NT2/D1 (cell line): ENCODE data around the gene SLC6A17.
A peak's percentile ranks its signal among the peaks of the same experiment; 100 is the strongest.

Experiments used
- DNase-seq: peaks from one replicate; pipeline ENCODE4 v3.0.0-alpha.2; 2011; ENCODE audit warnings: low read depth, low spot score
- H3K27me3 ChIP-seq: 2 replicates; pipeline ENCODE4 v1.6.0; 2011; ENCODE audit warnings: mild to moderate bottlenecking; ENCODE audit not compliant: insufficient read length, insufficient read depth
- H3K36me3 ChIP-seq: 2 replicates; pipeline ENCODE4 v1.6.1; 2011; ENCODE audit warnings: mild to moderate bottlenecking, low read length, mixed read lengths; ENCODE audit not compliant: insufficient read depth, insufficient read length
- H3K4me1 ChIP-seq: 2 replicates; pipeline ENCODE4 v1.5.1; 2011; ENCODE audit not compliant: insufficient read depth, insufficient read length
- H3K4me3 ChIP-seq: 2 replicates; pipeline ENCODE4 v1.5.1; 2011; ENCODE audit warnings: low read depth; ENCODE audit not compliant: insufficient read length
- H3K9ac ChIP-seq: 2 replicates; pipeline ENCODE4 v1.6.0; 2011; ENCODE audit warnings: low read depth; ENCODE audit not compliant: insufficient read length
- H3K9me3 ChIP-seq: 2 replicates; pipeline ENCODE4 v1.5.1; 2011; ENCODE audit warnings: mild to moderate bottlenecking, low read length; ENCODE audit not compliant: insufficient read depth
- SUZ12 ChIP-seq: IDR thresholded peaks from 2 replicates; pipeline ENCODE4 v1.6.1; 2011; ENCODE audit not compliant: insufficient read length, insufficient read depth; ENCODE audit errors: extremely low read depth
- YY1 ChIP-seq: IDR thresholded peaks from 2 replicates; pipeline ENCODE4 v1.6.1; 2011; ENCODE audit not compliant: insufficient read length, insufficient read depth
- ZNF274 ChIP-seq: IDR thresholded peaks from 2 replicates; pipeline ENCODE4 v1.6.1; 2011; ENCODE audit warnings: mild to moderate bottlenecking, low read depth, low read length

SLC6A17 gene

DNA sequence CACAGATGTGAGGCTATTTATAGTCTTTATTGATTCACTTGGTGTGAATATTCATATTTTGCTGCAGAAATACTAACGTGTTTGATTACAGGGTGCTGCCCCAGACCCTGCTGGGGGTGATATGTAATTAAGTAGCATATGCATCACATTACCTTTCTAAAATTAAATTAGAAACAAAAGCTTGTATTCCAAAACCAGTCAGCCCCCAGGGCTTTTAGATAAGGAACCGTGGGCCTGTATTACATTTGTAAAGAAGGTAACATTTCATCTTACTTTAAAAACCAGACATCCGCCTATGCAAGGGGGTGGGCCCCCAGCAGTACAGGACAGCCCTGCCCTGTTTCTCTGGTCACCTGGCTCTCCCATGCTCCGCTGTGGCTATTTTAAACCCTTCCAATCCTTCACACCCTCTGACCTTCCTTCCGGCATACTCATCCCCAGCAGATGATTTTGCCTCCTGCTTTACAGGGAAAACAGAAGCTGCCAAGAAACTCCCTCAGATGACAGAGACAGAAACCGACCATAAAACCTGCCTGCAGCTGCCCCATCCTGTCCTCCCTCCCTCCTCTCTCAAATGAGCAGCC lies 37.8 kb downstream of the SLC6A17 start:
- Histone ChIP-seq H3K4me3 (no peak overlapping the region), H3K36me3 (no peaks in the 10 kb centered on the region), H3K4me1 (peaks cover 5% of the 10 kb centered on the region), H3K9me3 (no peaks in the 10 kb centered on the region), H3K9ac (no peak overlapping the region), H3K27me3 (no peaks in the 10 kb centered on the region)
- TF ChIP-seq ZNF274 (no peak), YY1 (no peak), SUZ12 (no peak)
- no peak for DNase-seq

GRCh38 chr1:110189181-110189580 lies 38.9 kb downstream of the SLC6A17 start:
- DNase-seq, result no peak
- Histone ChIP-seq H3K9ac (no peak overlapping the region), H3K4me1 (peaks cover 5% of the 10 kb centered on the region), H3K27me3 (no peaks in the 10 kb centered on the region), H3K4me3 (no peak overlapping the region), H3K36me3 (no peaks in the 10 kb centered on the region), H3K9me3 (no peaks in the 10 kb centered on the region)
- TF ChIP-seq YY1, result no peak
- no peak for TF ChIP-seq SUZ12

- no peak for TF ChIP-seq ZNF274
- TF ChIP-seq SUZ12, result no peak
- no peak for TF ChIP-seq YY1
- Histone ChIP-seq H3K27me3 (no peaks in the 10 kb centered on the region), H3K9me3 (no peaks in the 10 kb centered on the region), H3K4me1 (peaks cover 5% of the 10 kb centered on the region), H3K4me3 (no peak overlapping the region), H3K9ac (no peak overlapping the region), H3K36me3 (no peaks in the 10 kb centered on the region)
- DNase-seq, result no peak
These were observed 40.1 kb downstream of the SLC6A17 start for GRCh38 chr1:110190282-110190929.

- Histone ChIP-seq H3K9me3 (no peaks in the 10 kb centered on the region), H3K4me3 (no peak overlapping the region), H3K4me1 (peaks cover 5% of the 10 kb centered on the region), H3K27me3 (no peaks in the 10 kb centered on the region), H3K9ac (no peak overlapping the region), H3K36me3 (no peaks in the 10 kb centered on the region)
- DNase-seq, result no peak
- TF ChIP-seq ZNF274 (no peak), SUZ12 (no peak), YY1 (no peak)
These were observed 42.2 kb downstream of the SLC6A17 start for GRCh38 chr1:110192541-110192940.

GRCh38 chr1:110195196-110195595 lies 44.9 kb downstream of the SLC6A17 start:
- TF ChIP-seq YY1, result no peak
- H3K9me3 ChIP-seq, result no peaks in the 10 kb centered on the region
- H3K36me3 ChIP-seq, result no peaks in the 10 kb centered on the region
- H3K4me1 ChIP-seq, result peaks cover 3% of the 10 kb centered on the region
- H3K4me3 ChIP-seq, result no peak overlapping the region
- H3K9ac ChIP-seq, result no peak overlapping the region
- no peak for DNase-seq
- no peaks in the 10 kb centered on the region for H3K27me3 ChIP-seq

- Histone ChIP-seq H3K9ac (no peak overlapping the region), H3K4me1 (peaks cover 13% of the 10 kb centered on the region), H3K9me3 (no peaks in the 10 kb centered on the region), H3K27me3 (no peaks in the 10 kb centered on the region), H3K4me3 (no peak overlapping the region), H3K36me3 (no peaks in the 10 kb centered on the region)
- DNase-seq, result peak; percentile 39
- TF ChIP-seq YY1, result no peak
- TF ChIP-seq ZNF274, result no peak
- no peak for TF ChIP-seq SUZ12
These were observed 46.8 kb downstream of the SLC6A17 start for GRCh38 chr1:110196917-110197765.

- H3K4me3 ChIP-seq, result no peak overlapping the region
- no peaks in the 10 kb centered on the region for H3K36me3 ChIP-seq
- H3K9ac ChIP-seq, result no peak overlapping the region
- no peaks in the 10 kb centered on the region for H3K27me3 ChIP-seq
- TF ChIP-seq YY1 (no peak), ZNF274 (no peak), SUZ12 (no peak)
- peaks cover 13% of the 10 kb centered on the region for H3K4me1 ChIP-seq
- no peaks in the 10 kb centered on the region for H3K9me3 ChIP-seq
- DNase-seq, result no peak
These were observed 47.8 kb downstream of the SLC6A17 start for GRCh38 chr1:110197905-110198629.
